ENCODE data around the gene STON2.
"Not testable (repeated sequence)": the region's sequence is repeated elsewhere in the genome, so short reads cannot be mapped to it uniquely, and the experiment has no call there.

STON2 gene

DNA sequence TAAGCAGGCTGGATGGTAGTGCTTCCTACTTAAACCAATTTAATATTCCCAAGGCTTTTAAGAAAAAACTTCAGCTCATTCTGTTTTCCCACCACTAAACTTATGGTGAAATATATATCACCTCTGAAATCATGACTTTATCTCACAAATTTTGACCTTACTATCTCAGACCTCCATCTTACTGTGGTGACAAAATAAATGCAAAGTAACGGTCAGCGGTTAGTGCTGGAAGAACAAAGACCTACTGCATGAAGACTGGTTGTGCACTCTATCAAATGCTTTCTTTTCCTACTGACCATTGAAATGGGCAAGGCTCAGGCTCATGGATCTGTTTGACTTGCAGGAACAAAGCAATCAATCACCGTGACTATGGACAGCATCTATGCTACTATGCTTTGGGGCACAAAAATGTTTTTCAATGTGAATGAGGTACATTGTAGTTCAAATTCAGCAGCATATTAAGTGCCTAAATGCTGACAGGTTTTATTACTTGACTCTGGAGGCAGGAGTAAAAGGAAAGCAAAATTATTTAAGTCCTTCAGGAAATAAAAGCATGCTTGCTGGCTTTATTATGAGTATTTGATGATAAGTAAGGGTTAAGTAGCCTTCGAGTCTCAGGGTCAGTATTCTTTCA, 136.2 kb downstream of the STON2 start:
- Histone ChIP-seq H3K4me3 (ENCODE audit: insufficient read depth, low read depth, low read length) (no peak overlapping the region), H3K4me1 (ENCODE audit: control insufficient read depth, insufficient read depth, low read length) (no peaks in the 10 kb centered on the region), H3K27ac (ENCODE audit: insufficient read depth, low read depth, low read length, poor library complexity, severe bottlenecking) (peak overlapping the region; percentile 12), H3K9me3 (ENCODE audit: control insufficient read depth, low read length) (no peaks in the 10 kb centered on the region), H3K27me3 (ENCODE audit: control insufficient read depth, insufficient read depth, low read length, poor library complexity, severe bottlenecking) (no peaks in the 10 kb centered on the region), H3K36me3 (ENCODE audit: control insufficient read depth, insufficient read depth, low read length) (peaks cover 5% of the 10 kb centered on the region)
- WGBS, 2 experiments = 62 to 77% methylated on average over 3 to 4 of the region's 4 CpGs

DNA sequence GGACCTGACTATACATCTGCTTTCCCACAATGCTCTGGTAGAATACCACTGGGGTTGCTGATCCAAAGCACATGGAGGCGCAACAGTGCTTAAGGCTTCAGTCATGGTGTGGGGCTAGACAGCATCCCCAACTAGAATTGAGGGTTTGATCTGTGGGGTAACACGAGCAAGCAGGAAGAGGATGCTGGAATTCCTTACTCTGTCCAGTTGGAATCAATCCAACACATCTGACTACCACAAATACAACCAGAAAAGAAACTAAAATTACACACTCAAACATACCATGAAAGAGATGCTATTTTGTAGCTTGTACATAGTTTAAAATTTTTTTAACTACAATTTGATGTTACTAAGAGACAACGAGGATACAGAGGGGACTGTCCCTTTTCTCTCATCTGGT, 138.9 kb downstream of the STON2 start:
- WGBS, 2 experiments = 91 to 94% methylated on average over 3 of the region's 3 CpGs
- Histone ChIP-seq H3K4me1 (ENCODE audit: control insufficient read depth, insufficient read depth, low read length) (no peaks in the 10 kb centered on the region), H3K9me3 (ENCODE audit: control insufficient read depth, low read length) (no peaks in the 10 kb centered on the region), H3K4me3 (ENCODE audit: insufficient read depth, low read depth, low read length) (no peak overlapping the region), H3K36me3 (ENCODE audit: control insufficient read depth, insufficient read depth, low read length) (no peaks in the 10 kb centered on the region), H3K27ac (ENCODE audit: insufficient read depth, low read depth, low read length, poor library complexity, severe bottlenecking) (no peak overlapping the region), H3K27me3 (ENCODE audit: control insufficient read depth, insufficient read depth, low read length, poor library complexity, severe bottlenecking) (no peaks in the 10 kb centered on the region)

DNA sequence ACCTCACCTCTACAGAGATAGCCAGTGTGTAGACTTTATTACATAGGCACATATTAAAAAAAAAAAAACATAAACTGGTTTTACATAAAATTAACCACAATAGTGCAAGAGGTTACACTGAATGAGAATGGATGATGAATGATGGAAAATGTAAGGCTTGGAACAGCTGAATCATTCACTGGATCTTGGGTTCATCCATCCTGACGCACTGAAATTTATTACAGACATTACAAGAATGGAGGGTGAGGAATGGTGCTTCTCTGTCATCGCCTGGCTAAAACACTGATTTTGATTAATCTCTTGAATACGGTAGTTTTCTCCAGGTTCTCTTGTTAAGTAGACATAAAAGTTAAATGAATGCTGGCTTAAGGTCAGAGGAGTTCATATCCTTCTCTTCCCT, 139.4 kb downstream of the STON2 start:
- no peak overlapping the region for H3K4me3 ChIP-seq (ENCODE audit: insufficient read depth, low read depth, low read length)
- no peaks in the 10 kb centered on the region for H3K36me3 ChIP-seq (ENCODE audit: control insufficient read depth, insufficient read depth, low read length)
- WGBS, 2 experiments = 94 to 95% methylated on average over 3 of the region's 3 CpGs
- no peak overlapping the region for H3K27ac ChIP-seq (ENCODE audit: insufficient read depth, low read depth, low read length, poor library complexity, severe bottlenecking)
- H3K27me3 ChIP-seq (ENCODE audit: control insufficient read depth, insufficient read depth, low read length, poor library complexity, severe bottlenecking) = no peaks in the 10 kb centered on the region
- no peaks in the 10 kb centered on the region for H3K4me1 ChIP-seq (ENCODE audit: control insufficient read depth, insufficient read depth, low read length)
- no peaks in the 10 kb centered on the region for H3K9me3 ChIP-seq (ENCODE audit: control insufficient read depth, low read length)

DNA sequence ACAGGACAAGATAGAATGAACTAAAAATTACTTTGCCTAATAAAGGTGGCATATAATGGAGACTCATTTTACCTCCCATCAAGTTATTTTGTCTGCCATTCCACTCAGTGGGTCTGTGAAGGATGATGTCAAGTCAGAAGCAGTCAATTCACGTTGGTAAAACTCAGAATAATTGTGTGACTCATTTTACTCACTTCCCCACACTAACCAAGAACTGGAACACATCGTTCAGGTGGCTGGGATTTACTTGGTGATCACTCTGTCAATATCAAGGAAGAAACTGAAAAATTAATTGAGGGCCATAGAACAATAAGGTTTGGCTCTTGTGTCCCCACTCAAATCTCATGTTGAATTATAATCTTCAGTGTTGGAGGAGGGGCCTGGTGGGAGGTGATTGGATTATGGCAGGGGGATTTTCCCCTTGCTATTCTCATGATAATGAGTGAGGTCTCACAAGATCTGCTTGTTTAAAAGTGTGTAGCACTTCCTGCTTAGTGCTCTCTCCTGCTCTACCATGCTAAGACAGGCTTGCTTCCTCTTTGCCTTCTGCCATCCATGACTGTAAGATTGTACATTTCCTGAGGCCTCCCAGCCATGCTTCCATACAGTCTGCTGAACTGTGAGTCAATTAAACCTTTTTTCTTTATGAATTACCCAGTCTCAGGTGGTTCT, 143.7 kb downstream of the STON2 start:
- H3K4me1 ChIP-seq (ENCODE audit: control insufficient read depth, insufficient read depth, low read length) = no peaks in the 10 kb centered on the region
- no peak overlapping the region for H3K27ac ChIP-seq (ENCODE audit: insufficient read depth, low read depth, low read length, poor library complexity, severe bottlenecking)
- H3K9me3 ChIP-seq (ENCODE audit: control insufficient read depth, low read length) = no peaks in the 10 kb centered on the region
- H3K27me3 ChIP-seq (ENCODE audit: control insufficient read depth, insufficient read depth, low read length, poor library complexity, severe bottlenecking) = no peaks in the 10 kb centered on the region
- H3K36me3 ChIP-seq (ENCODE audit: control insufficient read depth, insufficient read depth, low read length) = no peaks in the 10 kb centered on the region
- 85 to 100% methylated on average over 2 of the region's 2 CpGs for WGBS, 2 experiments
- H3K4me3 ChIP-seq (ENCODE audit: insufficient read depth, low read depth, low read length) = no peak overlapping the region

DNA sequence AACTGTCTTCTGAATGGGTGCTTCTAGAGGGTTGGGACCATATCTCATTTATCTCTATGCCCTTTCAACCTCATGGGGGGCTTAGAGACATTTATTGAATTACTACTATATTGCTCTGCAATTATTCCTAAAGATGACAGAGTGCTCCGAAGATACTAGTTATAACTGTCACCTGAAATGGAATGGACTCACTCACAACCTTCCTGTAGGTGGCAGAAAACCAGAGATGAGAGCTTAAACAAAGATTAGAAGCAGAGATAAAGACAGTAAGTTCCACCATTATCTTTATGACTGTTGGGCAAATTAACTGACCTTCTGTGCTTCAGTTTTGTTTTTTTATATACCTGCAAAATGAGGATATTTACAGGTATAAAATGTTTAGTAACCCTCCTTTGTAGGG, 147.8 kb downstream of the STON2 start:
- Histone ChIP-seq H3K4me3 (ENCODE audit: insufficient read depth, low read depth, low read length) (no peak overlapping the region), H3K36me3 (ENCODE audit: control insufficient read depth, insufficient read depth, low read length) (no peaks in the 10 kb centered on the region), H3K27me3 (ENCODE audit: control insufficient read depth, insufficient read depth, low read length, poor library complexity, severe bottlenecking) (no peaks in the 10 kb centered on the region), H3K4me1 (ENCODE audit: control insufficient read depth, insufficient read depth, low read length) (no peaks in the 10 kb centered on the region), H3K27ac (ENCODE audit: insufficient read depth, low read depth, low read length, poor library complexity, severe bottlenecking) (no peak overlapping the region), H3K9me3 (ENCODE audit: control insufficient read depth, low read length) (no peaks in the 10 kb centered on the region)
- WGBS, 2 experiments = 85 to 88% methylated on average over 1 of the region's 1 CpG

DNA sequence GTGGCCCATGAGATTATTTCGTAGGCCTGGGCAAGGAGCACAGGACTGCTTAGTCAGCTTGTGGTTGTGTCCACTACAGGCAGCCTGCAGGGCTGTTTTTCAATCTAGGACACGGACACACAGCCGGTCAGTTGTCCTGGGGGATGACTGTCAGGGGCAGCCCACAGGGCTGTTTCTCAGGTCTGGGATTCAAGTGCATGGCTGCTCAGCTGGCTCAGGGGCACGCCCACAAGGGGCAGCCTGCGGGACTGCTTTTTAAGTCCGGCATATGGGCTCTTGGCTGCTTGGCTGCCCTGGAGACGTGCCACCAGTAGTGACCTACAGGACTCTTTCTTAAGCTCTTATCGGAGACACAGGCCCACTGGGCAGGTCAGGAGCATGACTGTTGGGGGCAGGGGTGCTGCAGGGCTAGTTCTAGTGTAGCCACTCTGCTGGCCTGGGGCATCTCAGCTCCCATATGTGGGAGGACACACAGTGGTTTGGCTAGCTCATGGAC, 152.8 kb downstream of the STON2 start:
- 82% methylated on average over 8 of the region's 8 CpGs for WGBS, 2 experiments
- Histone ChIP-seq H3K4me1 (ENCODE audit: control insufficient read depth, insufficient read depth, low read length) (no peaks in the 10 kb centered on the region), H3K27me3 (ENCODE audit: control insufficient read depth, insufficient read depth, low read length, poor library complexity, severe bottlenecking) (no peaks in the 10 kb centered on the region), H3K4me3 (ENCODE audit: insufficient read depth, low read depth, low read length) (no peak overlapping the region), H3K27ac (ENCODE audit: insufficient read depth, low read depth, low read length, poor library complexity, severe bottlenecking) (no peak overlapping the region), H3K9me3 (ENCODE audit: control insufficient read depth, low read length) (no peaks in the 10 kb centered on the region), H3K36me3 (ENCODE audit: control insufficient read depth, insufficient read depth, low read length) (no peaks in the 10 kb centered on the region)

DNA sequence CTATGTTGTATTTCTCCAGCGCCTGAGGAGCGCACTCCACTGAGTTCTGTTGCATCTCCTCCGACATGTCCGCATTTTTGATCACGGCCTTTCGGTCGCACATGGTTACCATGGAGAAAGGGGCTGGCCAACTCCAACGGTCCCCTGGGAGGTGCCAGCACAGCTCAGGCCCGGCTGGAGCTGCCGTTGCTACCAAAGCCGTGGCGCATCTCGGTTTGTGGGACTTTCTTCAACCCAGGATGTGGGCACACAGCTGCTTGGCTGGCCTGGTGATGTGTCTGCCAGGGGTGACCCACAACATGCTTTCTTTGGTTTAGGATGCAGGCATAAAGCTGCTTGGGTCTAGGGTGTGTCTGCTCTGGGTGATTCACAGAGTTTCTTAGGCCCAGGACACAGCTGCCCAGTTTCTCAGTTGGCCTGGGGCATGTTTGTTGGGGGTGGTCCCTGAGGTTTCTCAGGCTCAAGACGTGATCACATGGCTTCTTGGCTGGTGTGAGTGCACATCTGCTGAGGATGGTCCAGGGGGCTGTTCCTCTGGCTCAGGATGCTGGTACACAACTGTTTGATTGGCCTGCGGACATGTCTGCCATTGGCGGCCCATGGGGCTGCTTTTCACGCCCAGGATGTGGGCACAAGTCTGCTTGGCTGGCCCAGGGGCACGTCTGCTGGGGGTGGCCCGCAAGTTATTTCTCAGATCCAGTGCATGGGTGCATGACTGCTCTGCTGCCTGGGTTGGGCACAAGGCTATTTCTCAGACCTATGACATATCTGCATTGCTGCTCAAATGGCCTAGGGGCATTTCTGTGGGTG, 153.5 kb downstream of the STON2 start:
- Histone ChIP-seq H3K4me1 (ENCODE audit: control insufficient read depth, insufficient read depth, low read length) (no peaks in the 10 kb centered on the region), H3K4me3 (ENCODE audit: insufficient read depth, low read depth, low read length) (no peak overlapping the region), H3K36me3 (ENCODE audit: control insufficient read depth, insufficient read depth, low read length) (no peaks in the 10 kb centered on the region), H3K27me3 (ENCODE audit: control insufficient read depth, insufficient read depth, low read length, poor library complexity, severe bottlenecking) (no peaks in the 10 kb centered on the region), H3K27ac (ENCODE audit: insufficient read depth, low read depth, low read length, poor library complexity, severe bottlenecking) (no peak overlapping the region), H3K9me3 (ENCODE audit: control insufficient read depth, low read length) (no peaks in the 10 kb centered on the region)
- 94 to 95% methylated on average over 19 of the region's 19 CpGs for WGBS, 2 experiments

DNA sequence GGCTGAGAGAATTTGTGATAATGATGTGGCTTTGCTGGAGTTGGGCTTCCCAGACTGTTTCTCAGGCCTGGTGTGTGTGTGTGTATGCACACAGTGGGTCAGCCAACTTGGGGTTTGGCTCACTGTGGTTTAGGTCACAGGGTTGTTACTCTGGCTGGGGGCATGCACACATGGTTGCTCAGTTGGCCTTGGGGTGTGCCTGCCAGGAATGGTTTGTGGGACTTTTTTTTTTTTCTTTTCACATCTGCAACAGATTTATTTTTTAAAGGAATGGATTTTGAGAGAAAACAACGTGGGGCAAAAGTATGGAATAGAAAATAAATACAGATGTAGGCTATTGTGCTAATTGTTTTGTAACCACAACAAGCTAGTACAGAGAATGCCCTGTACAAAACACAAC, 154.4 kb downstream of the STON2 start:
- Histone ChIP-seq H3K9me3 (ENCODE audit: control insufficient read depth, low read length) (no peaks in the 10 kb centered on the region), H3K4me3 (ENCODE audit: insufficient read depth, low read depth, low read length) (no peak overlapping the region), H3K4me1 (ENCODE audit: control insufficient read depth, insufficient read depth, low read length) (no peaks in the 10 kb centered on the region), H3K27ac (ENCODE audit: insufficient read depth, low read depth, low read length, poor library complexity, severe bottlenecking) (no peak overlapping the region), H3K27me3 (ENCODE audit: control insufficient read depth, insufficient read depth, low read length, poor library complexity, severe bottlenecking) (no peaks in the 10 kb centered on the region), H3K36me3 (ENCODE audit: control insufficient read depth, insufficient read depth, low read length) (no peaks in the 10 kb centered on the region)
- WGBS, 2 experiments = 63% methylated on average over 1 of the region's 1 CpG

DNA sequence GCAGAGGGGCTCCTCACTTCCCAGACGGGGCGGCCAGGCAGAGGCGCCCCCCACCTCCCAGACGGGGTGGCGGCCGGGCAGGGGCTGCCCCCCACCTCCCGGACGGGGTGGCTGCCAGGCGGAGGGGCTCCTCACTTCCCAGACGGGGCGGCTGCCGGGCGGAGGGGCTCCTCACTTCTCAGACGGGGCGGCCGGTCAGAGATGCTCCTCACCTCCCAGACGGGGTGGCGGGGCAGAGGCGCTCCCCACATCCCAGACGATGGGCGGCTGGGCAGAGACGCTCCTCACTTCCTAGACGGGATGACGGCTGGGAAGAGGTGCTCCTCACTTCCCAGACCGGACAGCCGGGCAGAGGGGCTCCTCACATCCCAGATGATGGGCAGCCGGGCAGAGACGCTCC, 155.7 kb downstream of the STON2 start:
- H3K4me3 ChIP-seq (ENCODE audit: insufficient read depth, low read depth, low read length); H3K36me3 ChIP-seq (ENCODE audit: control insufficient read depth, insufficient read depth, low read length); H3K9me3 ChIP-seq (ENCODE audit: control insufficient read depth, low read length); H3K4me1 ChIP-seq (ENCODE audit: control insufficient read depth, insufficient read depth, low read length); H3K27ac ChIP-seq (ENCODE audit: insufficient read depth, low read depth, low read length, poor library complexity, severe bottlenecking); H3K27me3 ChIP-seq (ENCODE audit: control insufficient read depth, insufficient read depth, low read length, poor library complexity, severe bottlenecking): not testable (repeated sequence)
- WGBS, 2 experiments = 94 to 95% methylated on average over 28 of the region's 28 CpGs

DNA sequence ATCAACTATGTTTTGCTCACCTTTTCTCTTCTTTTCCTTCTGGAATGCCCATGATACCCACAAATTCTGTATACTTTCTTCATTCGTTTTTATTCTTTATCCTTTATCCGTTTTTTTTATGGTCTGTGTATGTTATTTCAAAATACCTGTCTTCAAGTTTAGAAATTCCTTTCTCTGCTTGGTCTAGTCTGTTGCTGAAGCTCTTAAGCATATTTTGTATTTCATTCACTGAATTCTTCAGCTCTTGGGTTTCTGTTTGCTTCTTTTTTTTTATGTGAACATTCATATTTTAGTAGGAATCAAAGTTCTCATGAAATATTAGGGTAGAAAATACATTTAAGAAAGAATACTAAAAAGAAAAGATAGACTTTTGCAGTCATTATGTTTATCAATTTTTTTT, 156.6 kb downstream of the STON2 start:
- Histone ChIP-seq H3K36me3 (ENCODE audit: control insufficient read depth, insufficient read depth, low read length) (no peaks in the 10 kb centered on the region), H3K27me3 (ENCODE audit: control insufficient read depth, insufficient read depth, low read length, poor library complexity, severe bottlenecking) (no peaks in the 10 kb centered on the region), H3K9me3 (ENCODE audit: control insufficient read depth, low read length) (no peaks in the 10 kb centered on the region), H3K4me1 (ENCODE audit: control insufficient read depth, insufficient read depth, low read length) (no peaks in the 10 kb centered on the region), H3K27ac (ENCODE audit: insufficient read depth, low read depth, low read length, poor library complexity, severe bottlenecking) (no peak overlapping the region), H3K4me3 (ENCODE audit: insufficient read depth, low read depth, low read length) (no peak overlapping the region)
- 100% methylated on average over 2 of the region's 2 CpGs; no CpG with 5 or more reads in 1 of the 2 experiments for WGBS, 2 experiments
